ENCODE results near the gene CDH11. TPM values are rescaled to one million over a fixed set of nuclear protein-coding genes. Genes with fewer than 3 reads are reported as not detected.

Gene CDH11
- total RNA-seq, 1 experiment from 2014 or later = not detected

DNA sequence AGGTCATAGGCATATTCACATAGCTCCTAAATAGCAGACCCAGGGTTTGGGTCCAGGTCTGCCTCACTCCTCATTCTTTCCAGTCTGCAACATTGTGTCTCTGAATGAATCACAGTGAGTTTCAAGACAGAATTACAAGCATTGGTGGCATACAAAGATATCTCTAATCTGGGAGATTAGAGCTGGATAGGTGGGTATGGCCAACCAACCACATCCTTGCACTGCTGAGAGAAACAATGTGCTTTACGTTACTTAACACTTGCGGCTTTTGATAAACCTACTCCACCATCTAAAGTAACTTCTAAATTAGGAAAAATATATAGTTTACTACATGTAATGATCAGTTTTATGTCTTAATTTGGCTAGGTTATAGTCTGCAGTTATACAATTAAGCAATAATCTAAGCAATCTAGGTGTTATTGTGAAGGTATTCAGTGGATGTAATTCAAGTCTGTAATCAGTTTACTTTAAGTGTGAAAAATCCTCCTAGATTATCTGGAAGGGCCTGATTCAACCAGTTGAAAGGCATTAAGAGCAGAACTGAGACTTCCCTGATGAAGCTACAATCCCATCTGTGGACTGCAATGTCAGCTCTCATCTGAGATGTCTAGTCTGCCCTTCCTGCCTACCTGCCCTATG is 26.7 kb downstream of the CDH11 start:
- H3K4me3 ChIP-seq (ENCODE audit: low read length) = no peak overlapping the region
- H3K27ac ChIP-seq (ENCODE audit: low read length) = no peak overlapping the region
- H3K27me3 ChIP-seq (ENCODE audit: low read length) = no peaks in the 10 kb centered on the region
- H3K4me2 ChIP-seq (ENCODE audit: low read depth, low read length, poor library complexity, severe bottlenecking) = no peak overlapping the region
- no peaks in the 10 kb centered on the region for H3K36me3 ChIP-seq (ENCODE audit: insufficient read depth, low read length)
- no peak overlapping the region for H2AFZ ChIP-seq (ENCODE audit: low read length)
- DNase-seq = no peak
- H4K20me1 ChIP-seq (ENCODE audit: insufficient read depth, low read depth, low read length) = no peaks in the 10 kb centered on the region
- H3K9me3 ChIP-seq (ENCODE audit: low read length) = no peaks in the 10 kb centered on the region
- H3K79me2 ChIP-seq (ENCODE audit: low read length) = no peaks in the 10 kb centered on the region
- H3K9me2 ChIP-seq (replicated peaks; ENCODE audit: insufficient read depth, low read length) = no peaks in the 10 kb centered on the region
- H3K9ac ChIP-seq (ENCODE audit: low read length) = no peak overlapping the region
- H3K4me1 ChIP-seq (ENCODE audit: low read length) = no peaks in the 10 kb centered on the region

DNA sequence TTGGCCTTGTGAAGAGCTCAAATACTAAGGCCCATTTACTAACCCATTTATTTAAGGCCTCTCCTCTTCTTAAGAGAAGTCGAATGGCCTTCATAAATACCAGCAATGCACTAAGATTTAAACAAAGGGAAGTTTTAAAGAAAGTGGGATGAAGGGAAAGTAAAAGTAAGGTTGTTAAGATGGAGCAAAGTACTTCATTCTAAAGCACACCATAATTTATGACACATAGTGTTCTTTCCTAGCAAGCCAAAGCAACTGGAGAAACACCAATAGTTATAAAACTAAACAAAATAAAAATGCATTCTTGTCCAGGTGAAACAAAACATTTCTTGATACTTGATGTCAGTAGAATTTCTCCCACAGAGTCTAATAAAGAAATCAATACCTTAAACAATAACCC is 27.9 kb downstream of the CDH11 start:
- no peaks in the 10 kb centered on the region for H3K4me1 ChIP-seq (ENCODE audit: low read length)
- H3K79me2 ChIP-seq (ENCODE audit: low read length) = no peaks in the 10 kb centered on the region
- no peak overlapping the region for H3K27ac ChIP-seq (ENCODE audit: low read length)
- no peak overlapping the region for H3K9ac ChIP-seq (ENCODE audit: low read length)
- H3K27me3 ChIP-seq (ENCODE audit: low read length) = no peaks in the 10 kb centered on the region
- H3K9me2 ChIP-seq (replicated peaks; ENCODE audit: insufficient read depth, low read length) = no peaks in the 10 kb centered on the region
- H3K9me3 ChIP-seq (ENCODE audit: low read length) = no peaks in the 10 kb centered on the region
- H3K4me3 ChIP-seq (ENCODE audit: low read length) = no peak overlapping the region
- no peak overlapping the region for H3K4me2 ChIP-seq (ENCODE audit: low read depth, low read length, poor library complexity, severe bottlenecking)
- no peaks in the 10 kb centered on the region for H3K36me3 ChIP-seq (ENCODE audit: insufficient read depth, low read length)
- no peak overlapping the region for H2AFZ ChIP-seq (ENCODE audit: low read length)
- H4K20me1 ChIP-seq (ENCODE audit: insufficient read depth, low read depth, low read length) = no peaks in the 10 kb centered on the region
- no peak for DNase-seq

DNA sequence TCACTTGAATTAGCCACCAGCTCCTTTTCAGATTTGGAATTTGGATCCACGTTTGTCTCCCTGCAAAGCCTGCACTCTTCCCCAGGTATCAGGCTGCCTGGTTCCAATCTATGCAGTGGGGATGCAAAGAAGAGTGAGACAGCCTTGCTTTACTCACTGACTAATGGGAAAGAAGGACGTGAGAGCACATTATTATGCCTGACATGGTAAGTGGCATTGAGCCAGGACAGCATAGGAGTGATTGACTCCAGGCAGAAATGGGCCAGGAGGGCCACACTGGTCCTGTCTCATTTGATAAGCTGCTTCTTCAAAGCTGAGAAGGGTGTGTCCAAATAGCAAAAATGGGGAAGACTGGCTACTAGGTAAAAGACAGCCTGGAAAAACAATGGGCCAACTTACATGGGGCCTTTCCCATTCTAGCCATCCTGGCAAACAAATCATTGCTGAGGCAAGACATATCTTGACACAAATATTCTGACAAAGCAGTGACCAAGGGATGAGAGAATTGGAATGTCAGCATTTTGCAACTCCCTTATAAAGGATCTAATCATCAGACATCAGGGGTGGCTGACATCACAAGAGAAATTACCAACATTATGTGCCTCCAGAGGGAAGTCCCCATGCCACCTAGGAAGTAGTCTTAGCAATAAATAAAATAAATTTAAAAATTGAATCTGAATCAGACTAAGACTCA is 38.6 kb downstream of the CDH11 start:
- Histone ChIP-seq H4K20me1 (ENCODE audit: insufficient read depth, low read depth, low read length) (no peaks in the 10 kb centered on the region), H3K27me3 (ENCODE audit: low read length) (no peaks in the 10 kb centered on the region), H3K4me1 (ENCODE audit: low read length) (no peaks in the 10 kb centered on the region), H2AFZ (ENCODE audit: low read length) (no peak overlapping the region), H3K27ac (ENCODE audit: low read length) (no peak overlapping the region), H3K4me3 (ENCODE audit: low read length) (no peak overlapping the region), H3K79me2 (ENCODE audit: low read length) (no peaks in the 10 kb centered on the region), H3K4me2 (ENCODE audit: low read depth, low read length, poor library complexity, severe bottlenecking) (no peak overlapping the region), H3K36me3 (ENCODE audit: insufficient read depth, low read length) (no peaks in the 10 kb centered on the region), H3K9ac (ENCODE audit: low read length) (no peak overlapping the region), H3K9me3 (ENCODE audit: low read length) (no peaks in the 10 kb centered on the region), H3K9me2 (replicated peaks; ENCODE audit: insufficient read depth, low read length) (no peaks in the 10 kb centered on the region)
- no peak for DNase-seq

DNA sequence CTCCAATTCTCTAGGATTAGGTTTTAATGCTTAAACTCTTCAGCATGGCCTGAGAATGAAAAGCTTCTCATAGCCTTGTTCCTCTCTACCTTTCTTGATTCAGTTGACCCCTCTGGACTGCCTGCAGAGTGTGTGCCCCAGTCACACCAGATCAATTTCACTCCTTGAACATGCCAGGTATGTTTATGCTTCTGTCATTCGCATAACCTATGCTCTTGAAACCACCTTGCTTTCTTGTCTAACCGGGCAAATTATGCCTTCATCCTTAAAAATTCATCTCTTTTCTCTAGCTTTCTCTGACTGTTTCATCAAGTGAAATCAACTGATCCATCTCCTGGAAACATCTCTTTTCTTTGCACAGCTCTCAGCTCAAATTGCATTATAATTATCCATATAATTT is 42.3 kb downstream of the CDH11 start:
- no peak for DNase-seq
- H3K4me3 ChIP-seq (ENCODE audit: low read length) = no peak overlapping the region
- H3K27me3 ChIP-seq (ENCODE audit: low read length) = no peaks in the 10 kb centered on the region
- no peak overlapping the region for H3K9ac ChIP-seq (ENCODE audit: low read length)
- H2AFZ ChIP-seq (ENCODE audit: low read length) = no peak overlapping the region
- no peaks in the 10 kb centered on the region for H3K9me3 ChIP-seq (ENCODE audit: low read length)
- no peak overlapping the region for H3K4me2 ChIP-seq (ENCODE audit: low read depth, low read length, poor library complexity, severe bottlenecking)
- H3K4me1 ChIP-seq (ENCODE audit: low read length) = no peaks in the 10 kb centered on the region
- no peaks in the 10 kb centered on the region for H3K9me2 ChIP-seq (replicated peaks; ENCODE audit: insufficient read depth, low read length)
- H3K79me2 ChIP-seq (ENCODE audit: low read length) = no peaks in the 10 kb centered on the region
- H3K27ac ChIP-seq (ENCODE audit: low read length) = no peak overlapping the region
- H3K36me3 ChIP-seq (ENCODE audit: insufficient read depth, low read length) = no peaks in the 10 kb centered on the region
- H4K20me1 ChIP-seq (ENCODE audit: insufficient read depth, low read depth, low read length) = no peaks in the 10 kb centered on the region

DNA sequence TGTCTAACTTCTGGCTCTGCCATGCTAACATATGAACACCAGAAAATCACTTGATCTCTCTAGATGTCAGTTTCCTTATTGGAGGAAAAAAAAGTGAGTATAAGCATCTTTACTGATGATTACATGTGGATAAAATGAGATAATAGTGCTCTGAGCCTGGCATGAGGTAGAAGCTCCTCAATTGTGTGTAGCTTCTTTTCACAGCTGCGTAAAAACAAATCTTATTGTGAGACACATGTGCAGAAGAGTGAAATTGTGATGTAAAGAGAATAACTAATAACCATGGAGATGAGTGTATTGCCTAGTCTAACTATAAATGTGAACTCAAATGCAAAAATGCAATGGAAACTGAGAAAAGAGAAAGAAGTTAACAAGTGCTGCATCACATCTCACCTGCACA is 44.7 kb downstream of the CDH11 start:
- Histone ChIP-seq H3K4me2 (ENCODE audit: low read depth, low read length, poor library complexity, severe bottlenecking) (no peak overlapping the region), H3K4me1 (ENCODE audit: low read length) (no peaks in the 10 kb centered on the region), H3K27me3 (ENCODE audit: low read length) (no peaks in the 10 kb centered on the region), H3K4me3 (ENCODE audit: low read length) (no peak overlapping the region), H4K20me1 (ENCODE audit: insufficient read depth, low read depth, low read length) (no peaks in the 10 kb centered on the region), H3K27ac (ENCODE audit: low read length) (no peak overlapping the region), H3K36me3 (ENCODE audit: insufficient read depth, low read length) (no peaks in the 10 kb centered on the region), H3K79me2 (ENCODE audit: low read length) (no peaks in the 10 kb centered on the region), H3K9me3 (ENCODE audit: low read length) (no peaks in the 10 kb centered on the region), H2AFZ (ENCODE audit: low read length) (no peak overlapping the region), H3K9me2 (replicated peaks; ENCODE audit: insufficient read depth, low read length) (no peaks in the 10 kb centered on the region), H3K9ac (ENCODE audit: low read length) (no peak overlapping the region)
- DNase-seq = no peak

DNA sequence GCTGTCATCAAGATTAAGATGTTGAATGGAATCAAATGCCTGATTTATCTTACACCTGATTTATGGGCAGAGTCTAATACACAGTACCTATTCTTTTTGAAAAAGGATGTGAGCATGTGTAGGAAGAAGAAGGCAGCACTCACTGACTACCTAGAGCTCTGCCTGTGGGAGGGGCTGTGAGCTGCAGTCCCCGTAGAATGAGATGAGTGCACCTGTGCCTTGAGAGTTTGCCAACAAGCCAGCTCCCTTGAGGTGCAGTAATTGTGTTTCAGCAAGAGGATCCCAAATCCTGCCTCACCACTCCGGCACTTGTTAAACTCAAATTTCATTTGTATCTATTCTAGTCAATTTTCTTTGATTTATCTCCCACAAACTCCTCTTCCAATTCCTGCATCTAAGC is 46.0 kb downstream of the CDH11 start:
- DNase-seq = no peak
- no peak overlapping the region for H3K4me2 ChIP-seq (ENCODE audit: low read depth, low read length, poor library complexity, severe bottlenecking)
- H3K4me1 ChIP-seq (ENCODE audit: low read length) = no peaks in the 10 kb centered on the region
- no peaks in the 10 kb centered on the region for H3K9me3 ChIP-seq (ENCODE audit: low read length)
- H3K27ac ChIP-seq (ENCODE audit: low read length) = no peak overlapping the region
- no peaks in the 10 kb centered on the region for H3K27me3 ChIP-seq (ENCODE audit: low read length)
- H3K9me2 ChIP-seq (replicated peaks; ENCODE audit: insufficient read depth, low read length) = no peaks in the 10 kb centered on the region
- no peaks in the 10 kb centered on the region for H3K36me3 ChIP-seq (ENCODE audit: insufficient read depth, low read length)
- no peaks in the 10 kb centered on the region for H4K20me1 ChIP-seq (ENCODE audit: insufficient read depth, low read depth, low read length)
- H3K4me3 ChIP-seq (ENCODE audit: low read length) = no peak overlapping the region
- no peak overlapping the region for H2AFZ ChIP-seq (ENCODE audit: low read length)
- no peak overlapping the region for H3K9ac ChIP-seq (ENCODE audit: low read length)
- no peaks in the 10 kb centered on the region for H3K79me2 ChIP-seq (ENCODE audit: low read length)

DNA sequence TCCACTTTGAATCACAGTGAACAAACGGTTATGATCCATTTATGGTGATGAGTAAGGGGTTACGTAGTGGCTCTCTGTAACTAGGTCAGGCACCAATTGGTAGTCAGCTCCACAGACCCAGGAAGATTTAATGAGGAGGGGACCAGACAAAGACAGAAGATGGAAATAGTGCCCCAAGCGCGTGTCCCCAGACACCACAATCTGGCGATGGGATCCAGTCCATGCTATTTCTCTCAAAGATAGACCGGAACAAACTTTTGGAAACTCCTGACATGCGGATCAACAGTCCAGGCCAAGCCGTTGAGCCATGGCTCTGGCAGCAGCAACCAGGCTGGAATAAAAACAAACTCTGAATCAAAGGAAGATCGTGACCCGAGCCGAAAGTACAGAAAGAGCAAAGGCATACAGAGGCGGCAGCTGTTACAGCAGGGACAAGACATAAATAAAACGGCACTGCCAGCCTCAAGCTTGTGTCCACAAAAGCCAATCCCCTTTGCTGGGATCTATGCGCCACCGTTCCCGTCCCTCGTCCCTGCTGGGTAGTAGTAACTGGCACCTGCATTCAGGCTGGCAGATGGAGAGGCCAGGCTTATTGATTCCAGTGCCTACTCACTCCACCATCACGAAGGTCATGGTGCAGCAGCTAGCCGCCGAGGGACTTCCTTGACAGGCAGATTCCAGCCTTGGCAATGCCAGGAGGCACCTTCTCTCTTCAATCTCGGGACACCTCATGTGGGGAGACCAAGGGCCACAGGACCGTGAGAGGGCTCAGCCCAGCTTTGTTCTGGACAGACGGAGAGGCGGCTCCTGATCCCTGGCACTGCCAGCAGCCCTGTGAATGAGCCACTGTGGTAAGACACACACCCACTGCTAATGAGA is 50.2 kb downstream of the CDH11 start:
- no peaks in the 10 kb centered on the region for H3K36me3 ChIP-seq (ENCODE audit: insufficient read depth, low read length)
- no peaks in the 10 kb centered on the region for H3K9me3 ChIP-seq (ENCODE audit: low read length)
- H4K20me1 ChIP-seq (ENCODE audit: insufficient read depth, low read depth, low read length) = no peaks in the 10 kb centered on the region
- H3K4me1 ChIP-seq (ENCODE audit: low read length) = no peaks in the 10 kb centered on the region
- no peak overlapping the region for H2AFZ ChIP-seq (ENCODE audit: low read length)
- no peak overlapping the region for H3K9ac ChIP-seq (ENCODE audit: low read length)
- no peaks in the 10 kb centered on the region for H3K9me2 ChIP-seq (replicated peaks; ENCODE audit: insufficient read depth, low read length)
- H3K4me3 ChIP-seq (ENCODE audit: low read length) = no peak overlapping the region
- DNase-seq = no peak
- no peak overlapping the region for H3K4me2 ChIP-seq (ENCODE audit: low read depth, low read length, poor library complexity, severe bottlenecking)
- H3K27ac ChIP-seq (ENCODE audit: low read length) = no peak overlapping the region
- no peaks in the 10 kb centered on the region for H3K27me3 ChIP-seq (ENCODE audit: low read length)
- H3K79me2 ChIP-seq (ENCODE audit: low read length) = no peaks in the 10 kb centered on the region

DNA sequence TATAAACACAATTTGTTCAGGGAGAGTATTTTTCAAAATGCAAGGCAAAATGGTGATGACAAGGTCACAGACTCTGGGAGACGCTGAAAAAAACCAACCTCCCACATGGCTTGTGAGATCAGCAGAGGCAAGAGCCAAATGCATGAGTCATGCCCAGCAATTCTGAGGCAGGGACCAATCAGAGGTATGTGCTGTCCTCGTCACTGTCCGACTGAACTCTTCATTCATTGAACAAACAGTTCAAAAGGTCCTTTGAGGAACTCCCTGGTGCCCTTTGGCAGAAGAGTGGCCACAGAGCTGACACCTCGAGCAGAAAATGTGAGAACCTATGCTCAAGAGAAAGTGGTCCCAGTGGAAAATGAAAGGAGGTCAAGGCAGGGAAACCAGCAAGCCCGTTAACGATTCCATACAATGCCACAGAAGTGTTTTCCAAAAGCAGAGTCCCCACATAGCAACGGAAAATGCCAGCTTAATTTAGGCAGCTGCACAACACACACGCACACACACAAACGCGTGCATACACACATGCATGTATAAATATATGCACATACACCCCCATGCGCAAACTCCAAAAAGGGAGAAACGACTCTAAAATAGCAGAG is 50.9 kb downstream of the CDH11 start:
- Histone ChIP-seq H3K36me3 (ENCODE audit: insufficient read depth, low read length) (no peaks in the 10 kb centered on the region), H3K9ac (ENCODE audit: low read length) (no peak overlapping the region), H2AFZ (ENCODE audit: low read length) (no peak overlapping the region), H4K20me1 (ENCODE audit: insufficient read depth, low read depth, low read length) (no peaks in the 10 kb centered on the region), H3K27ac (ENCODE audit: low read length) (no peak overlapping the region), H3K9me3 (ENCODE audit: low read length) (no peaks in the 10 kb centered on the region), H3K79me2 (ENCODE audit: low read length) (no peaks in the 10 kb centered on the region), H3K4me2 (ENCODE audit: low read depth, low read length, poor library complexity, severe bottlenecking) (no peak overlapping the region), H3K27me3 (ENCODE audit: low read length) (no peaks in the 10 kb centered on the region), H3K9me2 (replicated peaks; ENCODE audit: insufficient read depth, low read length) (no peaks in the 10 kb centered on the region), H3K4me3 (ENCODE audit: low read length) (no peak overlapping the region), H3K4me1 (ENCODE audit: low read length) (no peaks in the 10 kb centered on the region)
- DNase-seq = no peak

All from Karpas-422 (cell line).